ENCODE measurements around the gene TBC1D22A. TPM values are rescaled to one million over a fixed set of nuclear protein-coding genes. Genes with fewer than 3 reads are reported as not detected.

Gene TBC1D22A
- total and polyA plus RNA-seq, 9 of the 15 experiments (the other 6 are each of a cell fraction or from before 2014, with no cell fraction given), result 0.20 to 11.5 (median 5.2) TPM

GRCh38 chr22:46895753-46896152 is 133.3 kb downstream of the TBC1D22A start (continued):
- TF ChIP-seq ELK1 (CRISPR knock-in tag; IDR thresholded peaks at IDR 0.05), result no peak
- TF ChIP-seq ZNF431 (CRISPR knock-in tag; IDR thresholded peaks at IDR 0.05), result 0 out of 2 replicates have a peak, but pooled peaks have one; percentile 27
- TF ChIP-seq MAZ (CRISPR knock-in tag; conservative IDR thresholded peaks at IDR 0.05 in 1 of 2, IDR thresholded peaks at IDR 0.05 in 1 of 2), result 0 out of 4 replicates have a peak, but pooled peaks of 1 of the 2 experiments have one; percentile 10
- TF ChIP-seq, protein P1, sequence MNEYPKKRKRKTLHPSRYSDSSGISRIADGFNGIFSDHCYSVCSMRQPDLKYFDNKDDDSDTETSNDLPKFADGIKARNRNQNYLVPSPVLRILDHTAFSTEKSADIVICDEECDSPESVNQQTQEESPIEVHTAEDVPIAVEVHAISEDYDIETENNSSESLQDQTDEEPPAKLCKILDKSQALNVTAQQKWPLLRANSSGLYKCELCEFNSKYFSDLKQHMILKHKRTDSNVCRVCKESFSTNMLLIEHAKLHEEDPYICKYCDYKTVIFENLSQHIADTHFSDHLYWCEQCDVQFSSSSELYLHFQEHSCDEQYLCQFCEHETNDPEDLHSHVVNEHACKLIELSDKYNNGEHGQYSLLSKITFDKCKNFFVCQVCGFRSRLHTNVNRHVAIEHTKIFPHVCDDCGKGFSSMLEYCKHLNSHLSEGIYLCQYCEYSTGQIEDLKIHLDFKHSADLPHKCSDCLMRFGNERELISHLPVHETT (CRISPR knock-in tag; conservative IDR thresholded peaks at IDR 0.05 in 1 of 2, IDR thresholded peaks at IDR 0.05 in 1 of 2), result no peak
- TF ChIP-seq CEBPG (CRISPR knock-in tag; IDR thresholded peaks at IDR 0.05), result peak; percentile 92
- peak; percentile 77 to 92 for TF ChIP-seq CEBPG (tag; conservative IDR thresholded peaks at IDR 0.05 in 1 of 2, IDR thresholded peaks at IDR 0.05 in 1 of 2)
- TF ChIP-seq, protein P2, sequence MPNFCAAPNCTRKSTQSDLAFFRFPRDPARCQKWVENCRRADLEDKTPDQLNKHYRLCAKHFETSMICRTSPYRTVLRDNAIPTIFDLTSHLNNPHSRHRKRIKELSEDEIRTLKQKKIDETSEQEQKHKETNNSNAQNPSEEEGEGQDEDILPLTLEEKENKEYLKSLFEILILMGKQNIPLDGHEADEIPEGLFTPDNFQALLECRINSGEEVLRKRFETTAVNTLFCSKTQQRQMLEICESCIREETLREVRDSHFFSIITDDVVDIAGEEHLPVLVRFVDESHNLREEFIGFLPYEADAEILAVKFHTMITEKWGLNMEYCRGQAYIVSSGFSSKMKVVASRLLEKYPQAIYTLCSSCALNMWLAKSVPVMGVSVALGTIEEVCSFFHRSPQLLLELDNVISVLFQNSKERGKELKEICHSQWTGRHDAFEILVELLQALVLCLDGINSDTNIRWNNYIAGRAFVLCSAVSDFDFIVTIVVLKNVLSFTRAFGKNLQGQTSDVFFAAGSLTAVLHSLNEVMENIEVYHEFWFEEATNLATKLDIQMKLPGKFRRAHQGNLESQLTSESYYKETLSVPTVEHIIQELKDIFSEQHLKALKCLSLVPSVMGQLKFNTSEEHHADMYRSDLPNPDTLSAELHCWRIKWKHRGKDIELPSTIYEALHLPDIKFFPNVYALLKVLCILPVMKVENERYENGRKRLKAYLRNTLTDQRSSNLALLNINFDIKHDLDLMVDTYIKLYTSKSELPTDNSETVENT (CRISPR knock-in tag; IDR thresholded peaks at IDR 0.05), result no peak
- no peak for TF ChIP-seq CTCF (IDR thresholded peaks at IDR 0.05 in 2 of 3, conservative IDR thresholded peaks at IDR 0.05 in 1 of 3; ENCODE audit: insufficient read depth in 2 of 3, low read depth in 1 of 3, low read length in 3 of 3)
- no peak for TF ChIP-seq ZNF785 (CRISPR knock-in tag; IDR thresholded peaks at IDR 0.05)
- no peak for TF ChIP-seq TEAD1 (CRISPR knock-in tag; IDR thresholded peaks at IDR 0.05)
- no peak for TF ChIP-seq ATF1 (CRISPR knock-in tag; IDR thresholded peaks at IDR 0.05)
- TF ChIP-seq ATF1 (tag; IDR thresholded peaks at IDR 0.05), result 0 out of 2 replicates have a peak, but pooled peaks have one; percentile 33
- peak; percentile 82 for TF ChIP-seq CBFA2T3 (IDR thresholded peaks at IDR 0.05)
- TF ChIP-seq NBN (IDR thresholded peaks at IDR 0.05; ENCODE audit: low read depth), result peak; percentile 79; the same call in 1 of the 2 replicates
- peak; percentile 86 to 87; a peak in 3 of 4 replicates for TF ChIP-seq TRIM24 (IDR thresholded peaks at IDR 0.05)
- TF ChIP-seq ZNF695 (CRISPR knock-in tag; IDR thresholded peaks at IDR 0.05), result no peak
- TF ChIP-seq, protein P3, sequence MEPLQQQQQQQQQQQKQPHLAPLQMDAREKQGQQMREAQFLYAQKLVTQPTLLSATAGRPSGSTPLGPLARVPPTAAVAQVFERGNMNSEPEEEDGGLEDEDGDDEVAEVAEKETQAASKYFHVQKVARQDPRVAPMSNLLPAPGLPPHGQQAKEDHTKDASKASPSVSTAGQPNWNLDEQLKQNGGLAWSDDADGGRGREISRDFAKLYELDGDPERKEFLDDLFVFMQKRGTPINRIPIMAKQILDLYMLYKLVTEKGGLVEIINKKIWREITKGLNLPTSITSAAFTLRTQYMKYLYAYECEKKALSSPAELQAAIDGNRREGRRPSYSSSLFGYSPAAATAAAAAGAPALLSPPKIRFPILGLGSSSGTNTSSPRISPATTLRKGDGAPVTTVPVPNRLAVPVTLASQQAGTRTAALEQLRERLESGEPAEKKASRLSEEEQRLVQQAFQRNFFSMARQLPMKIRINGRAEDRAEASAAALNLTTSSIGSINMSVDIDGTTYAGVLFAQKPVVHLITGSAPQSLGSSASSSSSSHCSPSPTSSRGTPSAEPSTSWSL (CRISPR knock-in tag; IDR thresholded peaks at IDR 0.05; ENCODE audit: borderline replicate concordance), result no peak
- no peak for TF ChIP-seq CHD4 (IDR thresholded peaks at IDR 0.05; ENCODE audit: insufficient read depth, insufficient replicate concordance, low read depth, low read length, poor library complexity, severe bottlenecking)
- no peak for TF ChIP-seq NFYB (IDR thresholded peaks at IDR 0.05; ENCODE audit: extremely low read depth, insufficient read length)
- peak; percentile 78 for TF ChIP-seq TAL1 (IDR thresholded peaks at IDR 0.05)

All from K562 (cell line).